Body of pancreas (tissue), 4 donors: Measurements from ENCODE around the gene RBM43. TPM values are rescaled to one million over a fixed set of nuclear protein-coding genes. Genes with fewer than 3 reads are reported as not detected.

Experiments
- ATAC-seq: fragments of 150-250 bp; one replicate; pipeline ENCODE4 v1.9.1; 2016
- DNase-seq, 4 donors: peaks; one replicate each; pipeline ENCODE4 v3.0.0-alpha.2; 2019
- H3K27ac ChIP-seq, 4 donors: fragments of 200-600 bp; sonication (generic); 1 replicate in 3 of 4; 2 replicates in 1 of 4; pipeline versions ENCODE4 v1.5.1 to v1.6.1; 2016 to 2019; ENCODE audit warnings: mild to moderate bottlenecking in 1 of 4, mixed read lengths in 1 of 4, moderate library complexity in 1 of 4
- H3K27me3 ChIP-seq, 2 donors: fragments of 200-600 bp; sonication (generic); one replicate each; pipeline ENCODE4 v1.6.0; 2016; ENCODE audit warnings: mild to moderate bottlenecking in 1 of 2
- H3K36me3 ChIP-seq, 2 donors: fragments of 200-600 bp; sonication (generic); replicated peaks in 1 of 2; 2 replicates each; pipeline ENCODE4 v1.5.1; 2016; ENCODE audit warnings: low read depth in 2 of 2; ENCODE audit not compliant: insufficient read depth in 1 of 2
- H3K4me1 ChIP-seq: fragments of 200-600 bp; sonication (generic); one replicate; pipeline ENCODE4 v1.6.0; 2016
- H3K4me3 ChIP-seq, 2 donors: fragments of 200-600 bp; sonication (generic); 1 replicate in 1 of 2; 2 replicates in 1 of 2; pipeline ENCODE4 v1.5.1; 2016 to 2019
- H3K9me3 ChIP-seq, 3 donors: fragments of 200-600 bp; sonication (generic); 1 replicate in 2 of 3; 2 replicates in 1 of 3; pipeline ENCODE4 v1.5.1; 2016
- CTCF ChIP-seq, 7 experiments: fragments of 450-650 bp in 4 of 7; fragments of 200-600 bp in 3 of 7; sonication (generic) in 3 of 7; IDR thresholded peaks; one replicate each; pipeline ENCODE4 v1.5.1; 2016 to 2019; ENCODE audit warnings: antibody characterized with exemption in 7 of 7
- POLR2A ChIP-seq, 3 donors: fragments of 450-650 bp; IDR thresholded peaks; one replicate each; pipeline ENCODE4 v1.6.1; 2016; ENCODE audit warnings: antibody characterized with exemption in 3 of 3, mild to moderate bottlenecking in 2 of 3
- WGBS, 2 donors: methylation state at CpG; one replicate each; pipeline ENCODE4 v1.1.5; 2017; 5-methylcytosine and 5-hydroxymethylcytosine counted together
- intact Hi-C: fragments of 100-400 bp; cut with DNase I; formaldehyde crosslinking; loops from one replicate; pipeline ENCODE4 v1.15.1; 2023
- total RNA-seq, 2 donors: library from RNA; depleted of rRNA; stranded (reverse); fragments of >200 nt; gene quantifications; one replicate each; pipeline ENCODE4 v1.1.0, GENCODE V29; 2016

RBM43 gene
- total RNA-seq, 2 donors from 2014 or later: 3.6 to 5.2 TPM

GRCh38 chr2:151230627-151231140, 31.0 kb downstream of the RBM43 start:
- no peaks in the 10 kb centered on the region for H3K4me1 ChIP-seq
- H3K27ac ChIP-seq: no peak overlapping the region
- H3K9me3 ChIP-seq: no peaks in the 10 kb centered on the region
- no peaks in the 10 kb centered on the region for H3K27me3 ChIP-seq
- intact Hi-C loops: no loop called here
- H3K36me3 ChIP-seq: no peaks in the 10 kb centered on the region
- TF ChIP-seq POLR2A (IDR thresholded peaks at IDR 0.05): no peak
- TF ChIP-seq CTCF (IDR thresholded peaks at IDR 0.05): no peak
- ATAC-seq (no peak), DNase-seq (no peak)
- no peak overlapping the region for H3K4me3 ChIP-seq
- 59 to 70% methylated on average over 2 of the region's 2 CpGs for WGBS, 2 donors

GRCh38 chr2:151228847-151229512, 32.7 kb downstream of the RBM43 start:
- DNase-seq: no peak
- no peak overlapping the region for H3K27ac ChIP-seq
- H3K4me3 ChIP-seq: no peak overlapping the region
- H3K27me3 ChIP-seq: no peaks in the 10 kb centered on the region
- intact Hi-C loops: no loop called here
- no peak for TF ChIP-seq CTCF (IDR thresholded peaks at IDR 0.05)
- ATAC-seq: no peak
- H3K4me1 ChIP-seq: no peaks in the 10 kb centered on the region
- no peaks in the 10 kb centered on the region for H3K9me3 ChIP-seq
- H3K36me3 ChIP-seq: no peaks in the 10 kb centered on the region

- no peak overlapping the region for H3K27ac ChIP-seq
- WGBS, 2 donors: 61 to 62% methylated on average over 3 of the region's 3 CpGs
- no peaks in the 10 kb centered on the region for H3K36me3 ChIP-seq
- intact Hi-C loops: no loop called here
- no peak overlapping the region for H3K4me3 ChIP-seq
- ATAC-seq: no peak
- H3K9me3 ChIP-seq: no peaks in the 10 kb centered on the region
- H3K27me3 ChIP-seq: no peaks in the 10 kb centered on the region
- DNase-seq: no peak
- TF ChIP-seq CTCF (IDR thresholded peaks at IDR 0.05) (no peak), POLR2A (IDR thresholded peaks at IDR 0.05) (no peak)
- no peaks in the 10 kb centered on the region for H3K4me1 ChIP-seq
Measured at GRCh38 chr2:151217343-151217742, 44.3 kb downstream of the RBM43 start.

GRCh38 chr2:151207100-151207499, 54.6 kb downstream of the RBM43 start:
- Histone ChIP-seq H3K27me3 (no peaks in the 10 kb centered on the region), H3K27ac (no peak overlapping the region), H3K4me1 (no peaks in the 10 kb centered on the region), H3K4me3 (no peak overlapping the region), H3K36me3 (no peaks in the 10 kb centered on the region), H3K9me3 (no peaks in the 10 kb centered on the region)
- intact Hi-C loops: no loop called here
- no peak for ATAC-seq
- WGBS, 2 donors: 76 to 80% methylated on average over 3 of the region's 3 CpGs
- TF ChIP-seq POLR2A (IDR thresholded peaks at IDR 0.05) (no peak), CTCF (IDR thresholded peaks at IDR 0.05) (no peak)
- DNase-seq: no peak

- no peak for DNase-seq
- no peak overlapping the region for H3K27ac ChIP-seq
- no peaks in the 10 kb centered on the region for H3K4me1 ChIP-seq
- no peaks in the 10 kb centered on the region for H3K36me3 ChIP-seq
- intact Hi-C loops: no loop called here
- 76 to 79% methylated on average over 4 of the region's 4 CpGs for WGBS, 2 donors
- H3K9me3 ChIP-seq: no peaks in the 10 kb centered on the region
- no peaks in the 10 kb centered on the region for H3K27me3 ChIP-seq
- no peak for ATAC-seq
- TF ChIP-seq CTCF (IDR thresholded peaks at IDR 0.05): no peak
- no peak for TF ChIP-seq POLR2A (IDR thresholded peaks at IDR 0.05)
- H3K4me3 ChIP-seq: no peak overlapping the region
Measured at GRCh38 chr2:151206446-151206968, 55.2 kb downstream of the RBM43 start.
